ENCODE data around the gene MAST4.

Gene MAST4

DNA sequence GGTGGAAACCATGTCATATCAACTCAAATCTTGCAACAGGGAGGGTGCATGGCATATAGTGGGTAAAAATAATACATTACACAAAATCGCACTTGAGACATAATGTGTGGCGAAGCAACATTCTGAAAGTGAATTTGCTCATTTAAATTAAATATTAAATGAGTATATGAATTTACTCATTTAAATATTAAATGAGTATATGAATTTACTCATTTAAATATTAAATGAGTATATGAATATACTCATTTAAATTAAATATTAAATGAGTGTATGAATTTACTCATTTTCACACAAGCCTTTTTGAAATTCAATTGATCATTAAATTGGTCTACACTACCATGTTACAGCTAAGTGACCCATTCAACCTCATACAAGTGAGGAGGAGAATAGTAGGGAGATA, 10.5 kb downstream of the MAST4 start:
- FAIRE-seq = no peak

DNA sequence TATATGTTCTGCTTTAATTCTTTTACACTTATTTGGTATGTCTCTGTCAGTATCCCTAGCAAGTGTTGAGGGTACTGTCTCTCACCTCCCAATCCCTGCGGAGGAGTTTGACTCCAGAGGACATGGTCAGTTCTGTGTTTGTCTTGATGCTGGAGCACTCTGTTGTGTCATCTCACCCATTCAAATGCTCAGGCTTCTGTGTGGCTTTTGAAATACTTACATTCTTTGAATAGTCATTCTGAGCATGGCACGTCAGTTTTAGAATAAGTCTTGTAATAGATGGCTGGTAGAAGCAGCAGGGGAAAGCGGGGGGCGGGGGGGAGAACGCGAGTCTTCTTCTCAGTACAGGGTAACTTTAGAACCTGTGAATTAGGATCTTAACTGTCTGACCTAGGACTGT, 12.3 kb downstream of the MAST4 start:
- FAIRE-seq = no peak

DNA sequence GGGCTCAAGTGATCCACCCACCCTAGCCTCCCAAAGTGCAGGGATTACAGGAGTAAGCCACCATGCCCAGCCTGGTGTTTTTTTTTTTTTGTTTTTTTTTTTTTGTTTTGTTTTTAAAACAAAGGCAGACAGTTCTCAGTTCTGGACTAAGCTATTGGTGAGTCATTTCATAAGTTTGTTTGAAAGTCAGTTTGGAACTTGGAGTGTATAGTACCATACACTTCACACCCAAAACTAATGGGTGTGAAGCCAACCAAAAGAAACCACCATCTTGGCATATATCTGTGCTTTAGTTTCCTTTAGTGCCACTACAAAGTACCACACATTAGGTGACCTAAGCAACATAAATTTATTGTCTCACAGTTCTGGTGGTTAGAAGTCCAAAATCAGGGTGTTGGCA, 13.4 kb downstream of the MAST4 start:
- no peak for FAIRE-seq

GRCh38 chr5:66612226-66612625, 16.0 kb downstream of the MAST4 start:
- no peak for FAIRE-seq

DNA sequence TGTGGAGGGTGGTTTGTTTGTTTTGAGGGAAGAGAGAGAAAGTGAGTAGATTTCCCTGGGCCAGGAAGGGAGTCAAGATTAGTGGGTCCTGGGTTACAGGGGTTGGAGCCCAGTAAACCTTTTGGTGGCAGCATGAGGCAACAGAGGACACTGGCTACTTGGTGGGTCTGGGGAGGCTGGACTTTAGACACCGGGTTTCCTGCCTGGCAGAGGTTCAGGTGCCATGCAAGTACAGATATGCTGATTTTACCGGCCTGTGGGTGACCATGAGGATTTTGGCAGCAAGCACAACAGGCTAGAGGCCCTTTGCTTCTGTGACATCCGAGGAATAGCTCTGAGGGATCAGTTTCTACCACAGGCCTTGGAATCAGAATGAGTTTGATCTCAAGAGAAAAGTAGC, 18.9 kb downstream of the MAST4 start:
- no peak for FAIRE-seq

- FAIRE-seq = no peak
These were observed 19.7 kb downstream of the MAST4 start for GRCh38 chr5:66615894-66616293.

DNA sequence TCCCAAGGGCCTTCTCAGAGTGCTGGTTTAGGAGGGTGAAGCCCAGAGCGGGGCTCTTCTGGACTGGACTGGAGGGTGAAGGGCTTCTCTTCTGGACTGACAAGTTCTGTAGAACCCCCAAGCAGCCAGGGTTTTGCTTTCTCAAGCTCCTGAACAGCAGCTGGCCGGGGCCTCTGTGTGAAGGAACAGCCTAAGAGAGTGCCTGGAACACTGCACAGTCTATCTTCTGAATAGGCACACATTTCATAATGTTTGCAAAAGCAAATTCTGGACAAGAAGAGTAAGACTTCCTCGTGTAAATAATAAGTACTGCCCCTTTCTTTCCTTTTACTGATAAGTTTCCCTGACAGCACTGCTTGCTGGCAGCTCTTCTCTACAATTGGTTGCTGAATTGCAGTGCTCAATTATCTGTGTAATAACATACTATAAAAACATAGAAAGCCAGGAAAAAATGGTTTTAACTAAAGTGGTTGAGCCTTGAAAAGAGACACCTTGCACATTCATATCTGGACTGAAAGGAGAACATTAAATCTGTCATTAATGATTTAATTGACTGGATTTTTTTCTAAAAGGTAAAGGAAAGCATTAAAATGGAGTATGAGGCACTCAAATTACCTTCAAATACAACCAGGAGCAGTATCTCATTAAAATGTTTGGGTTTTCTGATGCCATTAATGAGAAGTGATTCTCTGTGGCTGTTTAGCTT, 20.5 kb downstream of the MAST4 start:
- FAIRE-seq = no peak

DNA sequence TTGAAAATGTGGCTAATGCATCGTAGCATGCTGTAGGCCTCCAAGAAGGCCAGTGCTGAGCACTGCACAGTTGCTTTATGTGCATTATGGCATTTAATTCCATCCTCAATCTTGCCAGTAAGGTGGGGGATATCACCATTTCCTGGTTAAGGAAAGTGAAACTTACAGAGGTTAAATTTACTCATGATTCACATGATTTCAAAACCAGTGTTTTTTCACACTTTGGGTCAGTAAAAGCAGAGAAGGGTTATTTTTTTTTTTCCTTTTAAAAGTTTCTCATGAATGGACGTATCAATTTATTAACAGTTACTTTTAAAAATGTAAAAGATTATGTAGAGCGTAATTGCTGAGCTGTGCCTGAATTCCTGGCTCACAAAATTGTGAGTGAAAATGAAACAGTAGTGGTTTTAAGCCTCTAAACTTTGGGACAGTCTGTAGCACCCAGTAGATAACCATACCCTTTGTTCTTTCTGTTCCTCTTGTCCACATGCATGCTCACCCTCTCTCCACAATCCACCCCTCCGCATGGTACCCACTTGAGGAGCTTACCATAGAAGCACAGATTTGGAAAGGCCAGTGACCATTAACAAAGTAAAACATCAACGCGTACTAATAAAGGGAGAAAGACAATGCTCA, 21.2 kb downstream of the MAST4 start:
- FAIRE-seq = no peak

- no peak for FAIRE-seq
These were observed 22.0 kb downstream of the MAST4 start for GRCh38 chr5:66617991-66618768.

GRCh38 chr5:66620711-66621110, 24.5 kb downstream of the MAST4 start:
- no peak for FAIRE-seq

- no peak for FAIRE-seq
These were observed 25.0 kb downstream of the MAST4 start for GRCh38 chr5:66621146-66621545.

GRCh38 chr5:66621736-66622135, 25.5 kb downstream of the MAST4 start:
- FAIRE-seq = no peak

DNA sequence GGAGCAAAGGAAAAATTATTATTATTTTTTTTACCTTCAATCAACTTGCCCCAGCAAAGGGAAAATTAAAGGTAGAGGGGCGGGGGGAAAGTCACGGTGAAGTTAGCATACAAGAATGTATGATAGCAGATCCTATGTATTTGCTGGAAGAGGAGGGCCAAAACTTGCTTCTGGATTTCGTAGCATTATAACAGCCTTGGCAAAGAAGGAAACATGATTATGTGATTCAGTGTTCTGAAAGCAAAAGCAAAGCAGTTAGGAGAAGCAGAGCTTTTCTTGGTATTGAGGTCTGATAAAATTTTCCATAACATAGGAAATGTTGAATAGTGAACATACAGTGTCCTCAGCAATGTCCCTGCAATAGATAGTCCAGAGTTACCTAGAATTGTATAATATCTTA, 32.4 kb downstream of the MAST4 start:
- FAIRE-seq = no peak

DNA sequence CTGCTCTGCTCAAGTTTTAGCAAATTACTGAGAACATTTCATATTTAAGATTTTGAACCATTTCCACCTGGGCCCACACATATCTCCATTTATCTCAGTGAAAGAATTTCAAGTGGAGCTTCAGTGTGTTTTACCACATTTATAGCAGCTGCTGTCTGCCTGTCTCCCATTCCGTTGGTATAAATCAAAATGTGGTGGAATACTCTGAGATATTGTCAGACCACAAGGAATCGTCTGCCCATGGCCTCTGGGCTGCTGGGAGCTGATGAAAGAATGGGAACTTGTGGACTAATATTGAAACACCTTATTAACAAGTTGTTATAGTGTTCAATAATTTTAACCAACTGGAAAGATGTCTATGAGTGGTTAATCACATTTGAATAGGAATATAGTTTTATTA, 33.3 kb downstream of the MAST4 start:
- FAIRE-seq = no peak

DNA sequence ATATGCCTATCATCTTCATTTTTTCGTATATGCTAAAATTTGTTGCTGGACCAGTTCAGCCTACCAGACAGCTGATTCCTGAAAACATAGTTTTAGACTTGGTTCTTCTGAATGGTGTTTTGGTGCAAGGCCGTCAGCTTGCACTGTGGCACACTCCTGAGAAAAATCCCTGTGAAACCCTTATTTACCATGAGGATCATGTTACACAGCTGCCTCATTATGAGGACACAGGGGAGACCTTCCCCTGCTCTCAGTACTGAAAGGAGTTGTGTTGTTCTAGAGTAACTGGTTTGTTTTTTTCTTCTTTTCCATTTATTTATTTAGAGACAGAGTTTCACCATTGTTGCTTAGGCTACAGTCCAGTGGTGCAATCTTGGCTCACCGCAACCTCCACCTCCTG, 37.6 kb downstream of the MAST4 start:
- no peak for FAIRE-seq

GRCh38 chr5:66634601-66635000, 38.4 kb downstream of the MAST4 start:
- FAIRE-seq = no peak

GRCh38 chr5:66637994-66638393, 41.8 kb downstream of the MAST4 start:
- FAIRE-seq = no peak

DNA sequence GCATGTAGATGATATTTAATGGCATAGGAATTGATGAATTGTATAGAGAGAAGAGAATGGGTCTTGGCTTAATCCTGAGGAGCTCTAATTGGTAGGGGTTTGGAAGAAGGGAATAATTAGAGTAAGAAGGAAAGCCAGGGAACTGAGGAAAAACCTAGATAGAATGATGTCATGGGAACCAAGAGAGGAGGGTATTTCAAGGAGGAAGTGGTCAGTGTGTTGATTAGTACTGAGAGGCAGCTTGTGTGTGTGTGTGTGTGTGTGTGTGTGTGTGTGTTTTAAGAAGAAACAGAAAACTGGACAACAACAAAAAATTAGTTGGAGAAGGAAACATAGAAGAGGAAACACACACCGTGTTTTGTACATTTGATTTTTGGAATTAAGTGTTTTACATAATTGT, 42.8 kb downstream of the MAST4 start:
- no peak for FAIRE-seq

DNA sequence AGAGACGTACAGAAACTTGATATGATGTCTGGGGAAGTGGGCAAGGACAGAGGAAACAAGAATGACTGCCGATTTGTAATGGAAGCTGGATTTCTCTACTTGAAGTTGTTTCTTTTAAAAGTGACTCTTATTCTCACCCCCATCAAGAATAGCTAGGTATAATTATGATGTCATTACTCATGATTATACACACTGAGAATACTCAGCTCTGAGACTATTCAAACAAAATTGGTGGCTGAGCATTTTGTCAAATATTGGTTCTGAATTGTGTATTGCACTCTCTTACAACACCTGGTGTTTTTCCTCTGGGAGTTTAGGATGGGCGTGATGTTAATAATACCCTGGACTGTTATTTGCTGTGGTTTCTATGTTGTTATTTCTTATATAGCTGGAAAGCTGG, 46.3 kb downstream of the MAST4 start:
- no peak for FAIRE-seq

DNA sequence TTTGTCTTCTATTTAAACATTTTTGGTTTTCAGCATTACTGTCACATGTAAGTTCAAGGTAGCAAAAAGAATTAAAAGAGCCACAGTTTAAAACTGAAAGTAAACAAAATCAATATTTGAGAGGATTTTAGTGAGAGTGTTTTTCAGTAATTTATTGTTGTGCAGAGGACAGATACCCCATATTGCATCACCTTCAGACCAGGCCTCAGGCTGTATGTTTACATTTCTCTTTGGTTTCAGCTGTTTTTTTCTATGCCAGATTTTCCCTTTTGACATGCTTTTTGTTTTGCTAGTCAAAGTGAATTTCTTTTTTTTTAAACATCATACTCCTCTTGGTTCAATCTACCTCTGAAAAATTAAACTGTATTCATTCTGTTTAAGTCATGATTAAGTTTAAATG, 47.2 kb downstream of the MAST4 start:
- no peak for FAIRE-seq

- FAIRE-seq = no peak
These were observed 47.9 kb downstream of the MAST4 start for GRCh38 chr5:66644111-66644510.

GRCh38 chr5:66645039-66645438, 48.8 kb downstream of the MAST4 start:
- no peak for FAIRE-seq

DNA sequence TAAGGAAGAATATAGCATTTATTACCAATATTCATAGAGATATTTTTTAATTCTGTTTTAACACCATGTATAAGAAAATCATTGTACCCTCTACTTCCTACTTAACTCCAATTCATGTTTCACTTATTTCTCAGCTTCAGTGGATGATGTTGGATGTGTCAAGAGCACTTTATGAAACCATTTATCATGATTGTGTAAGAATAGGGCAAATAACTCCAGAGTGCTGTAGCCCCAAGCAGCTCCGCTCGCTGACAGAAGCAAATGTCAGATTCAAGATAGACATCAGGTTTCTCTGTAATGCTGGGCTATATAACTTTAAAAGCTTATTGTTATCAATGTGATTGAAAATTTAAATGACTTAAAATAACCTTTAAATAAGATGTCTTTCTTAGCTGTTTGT, 50.4 kb downstream of the MAST4 start:
- no peak for FAIRE-seq

DNA sequence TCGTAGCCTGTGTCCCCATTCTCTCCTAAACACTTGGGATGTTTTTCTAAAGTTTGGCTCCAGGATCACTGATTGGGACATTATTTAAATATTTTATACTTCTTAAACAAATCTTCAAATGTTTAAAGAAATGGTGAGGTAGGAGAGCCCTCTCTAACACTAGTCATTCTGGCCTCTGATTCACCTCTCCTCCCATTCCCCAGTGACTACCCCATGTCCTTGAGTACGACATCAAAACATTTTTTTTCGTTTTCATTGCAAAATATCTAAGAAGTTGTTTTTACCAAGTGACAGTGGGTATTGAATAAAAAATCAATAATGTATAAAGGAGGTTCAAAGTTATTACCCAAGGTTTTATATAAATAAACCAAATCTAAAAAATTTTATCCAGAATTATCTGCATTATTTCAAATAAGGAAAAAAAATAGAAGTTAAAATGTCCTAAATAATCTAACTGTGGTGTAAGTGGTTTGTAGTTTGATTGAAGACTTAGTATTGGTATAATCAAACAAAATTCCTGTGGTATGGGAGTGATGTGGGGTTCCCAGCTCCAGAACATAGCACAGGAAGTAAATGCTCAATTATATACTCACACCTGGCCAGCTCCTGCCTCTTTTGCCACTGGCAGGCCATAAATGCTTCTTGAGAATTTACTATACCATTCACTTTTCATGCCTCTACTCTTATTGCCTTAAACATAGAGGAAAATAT, 51.1 kb downstream of the MAST4 start:
- FAIRE-seq = no peak

Measured in A204.1 (cell line).